Stimulated activated CD8-positive, alpha-beta memory T cell treated with anti-CD3 and anti-CD28 coated beads, Interleukin-7, amount 100 ng/mL, for 48 hours (primary cell): ENCODE measurements around the gene JARID2.
A peak's percentile ranks its signal among the peaks of the same experiment; 100 is the strongest.
"Not testable (repeated sequence)": the region's sequence is repeated elsewhere in the genome, so short reads cannot be mapped to it uniquely, and the experiment has no call there.

Experiments
- DNase-seq, 2 donors: peaks; one replicate each; pipeline ENCODE4 v3.0.0-alpha.2; 2020; ENCODE audit warnings: low read depth in 1 of 2; ENCODE audit errors: extremely low read depth in 1 of 2

Gene JARID2

DNA sequence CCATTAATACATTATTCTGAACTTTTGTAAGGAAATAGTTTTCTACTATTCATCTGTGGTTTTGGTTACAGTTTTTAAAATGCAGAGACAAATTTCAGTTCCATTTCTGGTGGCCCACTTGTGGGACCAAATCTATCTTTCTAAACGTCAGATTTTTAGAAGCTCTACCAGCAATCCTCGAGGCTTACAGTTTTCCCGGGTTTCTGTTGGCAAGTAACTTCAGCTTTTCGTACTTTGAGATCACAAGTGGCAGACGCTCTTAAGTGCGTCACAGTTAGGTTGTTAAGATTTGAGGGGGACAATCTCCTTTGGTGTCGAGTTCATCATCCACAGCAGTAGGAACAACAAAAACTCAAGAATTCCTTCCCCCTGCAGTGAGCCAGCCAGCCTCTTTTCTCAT lies 60.0 kb downstream of the JARID2 start:
- no peak for DNase-seq

DNA sequence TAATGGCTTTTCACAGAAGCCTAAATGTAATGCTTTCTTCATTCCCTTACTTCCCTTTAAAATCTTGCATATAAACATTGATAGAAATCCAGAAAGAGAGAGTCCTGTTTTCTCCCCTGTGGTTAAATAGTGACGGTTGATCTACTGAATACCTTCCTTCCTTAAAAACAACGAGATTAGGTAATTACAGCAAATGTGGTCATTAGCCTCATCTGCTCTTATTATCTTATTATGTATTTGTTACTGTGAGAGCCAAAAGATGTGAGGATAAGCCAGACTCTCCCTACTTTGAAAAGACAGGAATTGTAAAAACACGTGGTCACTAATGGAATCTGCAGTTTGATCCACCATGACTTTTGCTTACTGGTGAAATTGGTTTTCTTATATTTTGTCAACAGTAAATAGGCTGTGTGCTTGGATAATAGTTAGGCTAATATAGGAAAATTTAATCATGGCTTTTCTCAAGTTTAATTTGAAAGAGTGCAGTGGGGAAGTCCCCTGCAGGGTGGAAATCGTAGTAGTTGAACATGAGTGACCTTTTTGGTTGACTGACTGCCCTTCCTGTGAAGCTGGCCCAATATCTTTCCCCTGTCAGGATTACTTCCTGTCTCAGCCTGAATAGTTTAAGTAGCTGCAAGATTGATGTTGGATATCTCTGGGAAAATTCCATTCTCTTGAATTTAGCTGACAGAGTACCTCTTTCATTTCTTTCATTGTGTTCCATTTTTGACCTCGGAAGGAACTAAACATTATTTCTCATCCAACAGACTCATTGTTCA lies 62.8 kb downstream of the JARID2 start:
- DNase-seq = no peak

DNA sequence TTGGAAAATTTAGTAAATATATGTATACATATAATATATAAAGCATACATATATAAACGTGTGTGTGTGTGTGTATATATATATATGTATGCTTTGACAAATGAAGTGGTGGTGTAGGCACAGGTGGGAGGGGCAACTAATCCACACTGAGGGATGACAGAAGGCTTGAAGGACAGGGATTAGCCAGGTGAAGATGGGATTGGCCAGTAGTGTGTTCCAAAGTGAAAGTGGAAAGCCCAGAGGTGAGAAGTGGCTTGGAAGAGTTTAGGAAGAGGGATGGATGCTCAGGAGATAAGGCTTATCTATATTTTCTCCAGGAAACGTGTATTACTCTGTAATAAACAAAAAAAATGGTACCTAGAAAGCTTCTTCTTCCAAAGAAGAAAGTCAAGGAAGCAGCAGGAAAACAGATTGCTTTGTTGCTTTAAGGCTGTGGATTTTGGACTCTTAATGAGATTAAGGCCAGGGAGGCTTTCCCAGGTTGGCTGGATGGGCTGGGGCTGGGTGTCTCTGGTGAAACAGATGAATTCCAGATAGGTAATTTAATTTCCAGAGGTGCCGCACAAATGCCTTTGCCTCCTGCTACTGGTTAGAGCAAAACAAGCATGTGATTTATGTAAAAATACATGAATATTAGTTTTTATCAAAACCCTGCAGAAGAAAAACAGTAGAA lies 63.9 kb downstream of the JARID2 start:
- no peak for DNase-seq

DNA sequence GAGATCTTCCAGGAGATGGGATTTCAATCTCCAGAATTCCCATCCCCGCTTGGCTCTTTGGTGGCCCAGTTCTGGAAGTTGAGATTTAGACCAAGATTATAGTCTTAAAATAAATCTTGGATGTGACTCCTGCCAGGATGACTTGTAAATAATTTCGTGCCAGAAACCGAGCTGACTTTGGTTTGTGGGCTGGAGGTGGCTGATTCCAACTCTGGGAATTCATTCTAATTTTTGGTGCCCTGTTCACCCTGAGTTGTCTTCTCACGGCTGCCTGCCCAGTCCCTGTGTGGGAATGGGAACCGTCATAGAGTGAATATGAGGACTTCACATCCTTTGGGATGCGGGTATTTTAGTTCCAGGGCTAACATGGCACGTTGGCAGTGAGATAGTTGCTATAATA lies 64.8 kb downstream of the JARID2 start:
- DNase-seq = no peak

DNA sequence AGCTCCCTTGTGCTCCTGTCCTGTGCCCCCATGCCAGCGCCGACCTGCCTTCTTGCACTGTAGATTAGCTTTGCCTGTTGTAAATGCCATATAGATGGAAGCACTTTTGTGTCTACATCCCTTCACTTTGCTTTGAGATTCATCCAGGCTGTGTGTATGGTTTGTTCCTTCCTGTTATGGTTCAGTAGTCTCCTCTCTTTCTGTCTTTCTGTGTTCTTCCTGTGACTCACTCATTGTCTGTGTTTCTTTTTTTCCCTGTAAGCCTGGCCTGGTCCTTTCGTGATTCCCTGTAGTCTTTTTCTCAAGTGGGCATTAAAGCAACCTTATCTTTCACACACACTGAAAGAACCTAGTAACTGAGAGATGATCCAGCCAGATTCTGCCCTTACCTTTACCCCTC lies 66.6 kb downstream of the JARID2 start:
- no peak for DNase-seq

DNA sequence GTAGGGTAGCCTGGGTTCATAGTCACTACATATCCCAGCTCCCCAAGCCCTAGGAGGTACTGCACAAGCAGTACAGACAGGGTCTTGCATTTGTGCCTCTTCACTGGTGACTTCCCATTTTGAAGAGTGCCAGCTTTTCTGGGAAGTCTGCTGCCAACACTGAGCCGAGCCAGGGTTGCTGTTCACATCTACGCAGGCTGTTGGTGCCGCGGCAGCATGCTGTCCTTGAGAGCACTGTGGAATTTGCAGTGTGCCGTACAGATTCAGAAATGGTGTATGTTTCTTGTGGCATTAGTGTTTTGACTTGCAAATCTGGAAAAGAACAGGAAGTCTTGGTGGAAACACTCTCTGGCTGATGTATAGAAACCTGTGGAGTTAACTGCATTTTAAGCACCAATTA lies 67.5 kb downstream of the JARID2 start:
- DNase-seq = no peak

DNA sequence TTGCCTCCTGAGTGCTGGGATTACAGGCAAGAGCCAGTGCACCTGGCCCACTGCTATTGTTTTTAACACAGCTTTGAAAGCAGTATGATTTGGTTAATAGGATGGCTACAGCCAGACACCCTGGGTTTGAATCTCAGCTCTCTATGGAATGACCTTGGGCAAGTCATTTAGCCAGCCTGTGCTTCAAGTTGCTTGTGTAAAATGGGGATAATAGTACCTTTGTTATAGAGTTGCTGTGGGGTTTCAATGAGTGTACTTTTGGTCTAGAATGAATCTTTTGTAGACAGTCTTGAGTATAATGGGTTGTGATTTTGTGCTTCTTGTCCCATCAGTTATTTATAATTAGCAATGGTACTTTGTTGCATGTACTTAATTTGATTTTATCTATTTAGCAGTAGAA lies 70.9 kb downstream of the JARID2 start:
- DNase-seq = no peak

DNA sequence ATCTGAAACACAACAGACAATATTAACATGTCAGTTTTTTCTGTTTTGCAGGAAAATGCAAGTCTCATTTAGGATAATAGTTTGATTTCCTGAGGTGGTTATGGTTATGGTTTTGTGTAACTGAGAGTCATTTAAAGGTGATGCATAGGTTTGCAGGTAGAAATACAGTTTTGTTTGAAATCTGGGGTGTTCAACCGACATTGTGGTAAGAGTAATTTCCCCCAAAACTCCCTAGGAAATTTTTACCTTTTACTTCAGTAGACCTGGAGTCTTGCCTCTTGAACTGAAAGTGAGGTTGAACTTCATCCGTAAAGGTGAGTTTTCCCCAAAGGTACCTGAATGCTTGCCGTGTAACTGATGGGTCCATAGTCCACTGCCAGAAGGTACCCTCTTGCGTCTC lies 71.4 kb downstream of the JARID2 start:
- DNase-seq = no peak

DNA sequence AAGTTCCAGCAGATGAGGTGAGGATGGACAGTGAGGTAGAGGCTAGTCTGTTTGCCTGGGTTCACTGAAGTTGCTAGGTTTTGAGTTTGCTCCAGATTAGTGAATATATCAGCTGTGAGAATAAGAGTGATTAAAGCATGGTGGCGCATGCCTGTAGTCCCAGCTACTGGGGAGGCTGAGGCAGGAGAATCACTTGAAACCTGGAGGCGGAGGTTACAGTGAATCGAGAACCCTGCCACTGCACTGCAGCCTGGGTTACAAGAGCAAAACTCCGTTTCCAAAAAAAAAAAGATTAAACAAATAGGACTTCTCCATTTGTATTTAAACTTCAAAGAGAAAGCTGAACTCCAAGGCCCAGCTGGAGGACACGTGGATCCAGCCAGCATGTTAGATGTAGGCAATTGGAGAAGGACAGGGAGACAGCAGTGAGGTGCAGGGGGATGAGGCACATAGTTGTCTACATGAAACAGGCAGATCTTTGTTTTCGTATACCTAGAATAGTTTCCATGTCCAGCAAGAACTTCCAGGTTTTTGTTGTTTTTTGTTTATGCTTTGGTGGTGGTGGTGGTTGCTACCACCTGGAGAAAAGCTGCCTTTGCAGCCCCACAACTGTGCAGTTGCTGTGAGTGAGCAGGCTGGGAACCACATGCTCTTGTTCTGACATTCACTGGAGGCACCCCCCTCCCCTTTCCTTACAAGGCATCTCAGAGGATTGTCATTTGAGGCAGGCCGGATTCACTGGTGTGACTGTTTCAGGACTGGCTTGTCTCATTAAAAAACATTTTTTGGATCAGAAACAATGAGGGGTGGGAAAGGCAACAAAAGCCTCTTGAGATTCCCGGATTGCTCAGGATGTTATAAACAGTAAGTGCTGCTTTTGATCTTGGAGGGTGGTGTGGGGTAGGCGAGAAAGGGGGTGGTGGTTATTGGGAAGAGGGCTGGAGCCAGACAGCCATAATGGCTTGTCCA lies 72.3 kb downstream of the JARID2 start:
- no peak for DNase-seq

DNA sequence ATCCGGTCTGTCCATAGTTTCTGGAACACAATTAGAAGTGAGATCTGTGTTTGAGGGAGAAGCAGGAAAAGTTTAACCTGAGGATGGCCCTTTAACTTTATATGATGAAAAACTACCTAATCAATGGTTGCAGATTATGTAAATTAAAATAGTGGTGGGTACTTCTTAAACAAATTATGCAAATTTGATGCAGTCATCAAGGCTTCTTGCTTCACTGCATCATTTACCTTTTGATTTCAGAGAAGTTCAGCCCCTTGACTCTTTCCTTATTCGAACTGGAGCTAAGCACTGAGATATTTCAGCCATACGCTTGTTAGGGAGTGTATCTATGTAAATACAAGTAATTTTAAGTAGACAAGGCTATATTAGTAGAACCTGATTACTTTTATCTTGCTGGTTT lies 73.8 kb downstream of the JARID2 start:
- DNase-seq = no peak

DNA sequence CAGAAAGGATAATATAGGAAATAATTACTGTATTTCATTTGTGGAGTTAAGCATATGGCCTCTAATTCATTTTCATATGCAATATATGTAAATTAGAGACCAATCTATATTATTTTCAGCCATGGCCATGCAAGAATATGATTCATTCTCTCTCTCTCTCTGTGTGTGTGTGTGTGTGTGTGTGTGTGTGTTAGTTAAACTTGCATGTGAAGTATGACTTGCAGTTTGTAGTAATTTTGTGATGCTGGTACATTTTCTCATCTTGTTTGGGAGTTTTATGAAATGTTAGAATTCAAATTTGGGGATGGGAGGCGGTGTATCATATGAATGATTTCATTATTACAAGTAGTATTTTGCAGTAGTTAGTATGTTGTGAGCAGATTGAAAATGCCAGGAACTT lies 74.8 kb downstream of the JARID2 start:
- DNase-seq = no peak

DNA sequence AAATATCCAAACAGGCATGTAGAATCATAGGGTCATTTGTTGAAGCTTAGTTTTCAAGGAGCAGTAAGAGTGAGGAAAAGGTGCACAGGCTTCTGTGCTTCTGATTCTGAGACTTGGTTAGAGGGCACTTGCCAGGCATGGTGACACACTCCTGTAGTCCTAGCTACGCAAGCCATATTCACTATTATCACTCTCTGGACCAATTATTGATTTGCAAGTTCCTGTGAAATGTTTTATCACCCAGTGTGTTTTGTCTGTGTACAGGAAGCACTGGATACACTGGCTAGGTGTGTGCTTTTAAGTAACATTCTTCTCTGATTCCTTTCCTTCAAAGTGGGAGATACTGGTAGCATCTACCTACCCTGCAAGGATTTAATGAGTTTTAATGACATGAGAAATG lies 76.3 kb downstream of the JARID2 start:
- DNase-seq = no peak

DNA sequence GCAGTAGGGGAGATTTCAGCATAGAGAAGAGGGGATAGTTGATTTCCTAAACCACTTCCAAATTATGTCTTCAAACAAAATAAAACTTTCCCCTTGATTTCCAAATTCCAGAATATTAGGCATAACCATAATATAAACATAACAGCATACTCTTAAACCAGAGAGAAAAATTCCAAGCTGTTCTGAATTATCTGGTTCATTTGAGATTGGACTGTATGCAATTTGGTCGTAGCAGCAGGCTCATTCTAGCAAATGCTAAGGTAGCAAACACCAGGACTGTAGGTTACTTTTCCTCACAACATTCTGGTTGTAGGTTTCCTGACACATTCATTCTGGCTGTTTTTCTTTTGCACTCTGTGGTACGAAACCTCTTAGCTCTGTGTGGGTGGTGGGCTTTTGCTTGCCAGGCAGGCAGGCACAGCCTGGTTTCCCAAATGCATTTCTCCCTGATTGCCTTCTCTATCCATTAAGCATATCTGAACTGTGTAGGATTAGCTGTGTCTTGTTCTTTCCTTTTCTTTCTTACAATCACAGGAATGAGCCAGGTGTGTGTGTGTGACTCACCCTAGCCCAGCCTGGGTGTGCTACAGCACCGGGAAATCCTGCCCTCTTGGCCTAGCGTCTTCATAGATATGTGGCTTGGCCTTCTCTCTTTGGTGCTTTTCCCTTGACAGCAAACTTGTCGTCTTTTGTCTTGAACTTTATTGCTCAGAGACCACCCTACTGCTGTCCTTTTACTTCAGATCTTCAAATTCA lies 77.1 kb downstream of the JARID2 start:
- DNase-seq = no peak

DNA sequence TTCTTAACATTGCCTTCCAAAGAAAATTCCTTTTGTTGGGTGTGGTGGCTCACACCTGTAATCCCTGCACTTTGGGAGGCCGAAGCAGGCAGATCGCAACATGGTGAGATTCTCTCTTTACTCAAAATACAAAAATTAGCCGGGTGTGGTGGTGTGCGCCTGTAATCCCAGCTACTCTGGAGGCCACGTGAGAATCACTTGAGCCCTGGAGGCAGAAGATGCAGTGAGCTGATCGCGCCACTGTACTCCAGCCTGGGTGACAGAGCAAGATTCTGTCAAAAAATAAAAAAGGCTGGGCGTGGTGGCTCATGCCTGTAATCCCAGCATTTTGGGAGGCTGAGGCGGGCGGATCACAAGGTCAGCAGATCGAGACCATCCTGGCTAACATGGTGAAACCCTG lies 77.7 kb downstream of the JARID2 start:
- not testable (repeated sequence) for DNase-seq

DNA sequence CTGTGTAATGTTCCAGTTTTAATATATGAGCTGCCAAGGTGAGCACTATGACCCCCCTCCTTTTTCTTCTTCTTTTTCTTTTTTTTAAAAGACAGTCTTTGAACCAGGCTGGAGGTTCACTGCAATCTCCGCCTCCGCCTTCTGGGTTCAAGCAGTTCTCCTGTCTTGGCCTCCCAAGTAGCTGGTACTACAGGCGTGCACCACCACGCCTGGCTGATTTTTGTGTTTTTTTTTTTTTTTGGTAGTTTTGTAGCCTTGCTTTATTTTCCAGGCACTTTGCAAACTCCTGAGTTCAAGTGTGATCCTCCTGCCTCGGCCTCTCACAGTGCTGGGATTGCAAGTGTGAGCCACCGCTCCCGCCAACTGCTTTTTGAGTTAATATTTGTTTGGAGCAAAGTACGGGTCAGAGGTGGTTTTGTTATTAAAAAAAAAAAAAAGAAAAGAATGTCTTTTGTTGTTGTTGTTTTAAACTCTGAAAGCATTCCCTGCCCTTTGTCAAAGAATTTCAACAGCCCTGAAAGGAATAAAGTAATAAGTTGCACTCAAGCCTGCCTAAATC lies 78.6 kb downstream of the JARID2 start:
- DNase-seq = no peak

DNA sequence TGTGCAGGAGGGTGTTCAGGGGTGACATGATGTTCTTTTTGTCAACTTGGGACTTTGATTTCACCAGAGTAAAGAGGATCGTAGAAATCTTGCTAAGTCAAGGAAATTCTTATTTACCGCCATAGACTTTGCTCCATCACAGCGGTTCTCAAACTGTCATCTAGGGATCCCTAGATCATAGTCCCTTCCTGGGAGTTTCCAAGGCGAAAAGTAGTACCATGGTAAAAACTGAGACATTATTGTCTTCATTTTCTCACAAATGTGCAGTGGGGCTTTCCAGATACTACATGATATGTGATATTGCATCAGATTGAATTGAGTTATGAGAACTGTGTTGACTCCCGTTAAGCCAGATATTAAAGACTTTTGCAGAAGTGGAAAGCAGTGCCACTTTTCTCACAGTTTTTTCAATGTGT lies 79.7 kb downstream of the JARID2 start:
- no peak for DNase-seq

DNA sequence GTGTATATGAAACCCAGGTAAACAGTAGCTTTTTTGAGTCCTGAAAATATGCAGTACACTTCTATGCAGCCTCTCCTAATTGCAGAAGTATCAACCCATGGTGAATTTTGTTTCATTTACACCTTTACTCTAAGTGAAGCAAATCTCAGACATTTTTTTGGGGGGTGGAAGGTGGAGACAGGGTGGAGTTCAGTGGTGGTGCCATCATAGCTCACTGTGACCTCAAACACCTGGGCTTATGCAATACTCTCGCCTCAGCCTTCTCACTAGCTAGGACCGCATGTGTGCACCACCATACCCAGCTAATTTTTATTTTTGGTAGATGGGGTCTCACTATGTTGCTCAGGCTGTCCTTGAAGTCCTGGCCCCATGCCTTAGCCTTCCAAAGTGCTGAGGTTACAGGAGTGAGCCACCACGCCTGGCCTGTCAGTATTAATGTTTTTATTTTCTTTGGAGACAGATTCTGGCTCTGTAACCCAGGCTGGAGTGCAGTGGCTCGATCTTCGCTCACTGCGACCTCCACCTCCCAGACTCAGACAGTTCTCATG lies 80.3 kb downstream of the JARID2 start:
- no peak for DNase-seq

DNA sequence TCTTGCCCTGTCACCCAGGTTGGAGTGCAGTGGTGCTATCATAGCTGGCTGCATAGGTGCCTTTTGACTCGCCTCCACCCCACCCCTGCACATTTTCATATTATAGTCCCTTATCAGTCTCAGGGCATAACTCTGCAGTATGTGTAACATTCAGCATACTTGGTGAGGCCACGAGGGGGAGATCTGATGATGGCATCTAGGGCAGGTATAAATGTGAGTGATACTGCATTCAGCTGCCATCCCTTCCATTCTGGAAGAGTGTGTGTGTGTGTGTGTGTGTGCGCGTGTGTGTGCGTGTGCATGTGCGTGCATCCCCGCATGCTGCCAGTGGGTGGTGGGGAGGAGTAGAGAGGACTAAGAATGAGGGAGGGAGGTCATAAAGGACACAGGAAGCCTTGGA lies 81.4 kb downstream of the JARID2 start:
- DNase-seq = peak in 1 of 2 donors; percentile 25

DNA sequence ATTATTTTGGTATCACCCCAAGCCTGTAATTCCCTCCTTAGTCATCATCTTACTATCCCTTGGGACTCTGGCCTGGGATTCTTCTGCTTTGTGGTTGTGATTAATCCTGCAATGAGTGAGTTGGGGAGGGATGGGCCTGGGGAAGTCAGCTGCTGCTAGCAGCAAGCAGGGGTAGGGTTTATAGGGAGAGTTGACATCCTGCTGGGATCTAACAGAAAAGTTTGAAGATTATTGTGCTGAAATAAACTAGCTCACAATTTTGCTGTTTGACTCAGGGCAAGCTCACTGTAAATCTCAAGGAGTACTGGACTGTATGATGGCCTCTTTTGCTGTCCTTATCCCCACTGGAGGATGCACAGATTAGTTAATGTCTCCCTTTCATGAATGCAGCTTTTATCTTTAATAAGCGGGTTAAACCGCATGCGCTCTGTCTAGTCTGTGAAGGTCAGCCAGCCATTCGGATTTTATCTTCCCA lies 83.4 kb downstream of the JARID2 start:
- DNase-seq = no peak
